GM19099 (cell line): Measurements from ENCODE around the gene ALKBH7.

ENCODE experiments used
- POLR2A ChIP-seq: IDR thresholded peaks from 3 replicates; pipeline ENCODE4 v1.6.1; 2011; ENCODE audit warnings: low read depth; ENCODE audit not compliant: insufficient read length; ENCODE audit errors: extremely low read depth

ALKBH7 gene, protein sequence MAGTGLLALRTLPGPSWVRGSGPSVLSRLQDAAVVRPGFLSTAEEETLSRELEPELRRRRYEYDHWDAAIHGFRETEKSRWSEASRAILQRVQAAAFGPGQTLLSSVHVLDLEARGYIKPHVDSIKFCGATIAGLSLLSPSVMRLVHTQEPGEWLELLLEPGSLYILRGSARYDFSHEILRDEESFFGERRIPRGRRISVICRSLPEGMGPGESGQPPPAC

DNA sequence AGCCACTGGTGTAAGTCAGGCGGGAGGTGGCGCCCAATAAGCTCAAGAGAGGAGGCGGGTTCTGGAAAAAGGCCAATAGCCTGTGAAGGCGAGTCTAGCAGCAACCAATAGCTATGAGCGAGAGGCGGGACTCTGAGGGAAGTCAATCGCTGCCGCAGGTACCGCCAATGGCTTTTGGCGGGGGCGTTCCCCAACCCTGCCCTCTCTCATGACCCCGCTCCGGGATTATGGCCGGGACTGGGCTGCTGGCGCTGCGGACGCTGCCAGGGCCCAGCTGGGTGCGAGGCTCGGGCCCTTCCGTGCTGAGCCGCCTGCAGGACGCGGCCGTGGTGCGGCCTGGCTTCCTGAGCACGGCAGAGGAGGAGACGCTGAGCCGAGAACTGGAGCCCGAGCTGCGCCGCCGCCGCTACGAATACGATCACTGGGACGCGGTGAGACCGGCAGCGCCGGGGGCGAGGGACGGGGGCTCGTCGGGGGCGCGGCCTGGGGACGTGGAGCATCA lies at the start of gene ALKBH7:
TSS of gene ALKBH7 (plus strand) at position 201 of the 502 bp plus-strand sequence. CDS start at position 228, 27 bp downstream.
- no peak for TF ChIP-seq POLR2A

- TF ChIP-seq POLR2A: no peak
These were observed 47.8 kb upstream of the ALKBH7 start for GRCh38 chr19:6324757-6325156.

DNA sequence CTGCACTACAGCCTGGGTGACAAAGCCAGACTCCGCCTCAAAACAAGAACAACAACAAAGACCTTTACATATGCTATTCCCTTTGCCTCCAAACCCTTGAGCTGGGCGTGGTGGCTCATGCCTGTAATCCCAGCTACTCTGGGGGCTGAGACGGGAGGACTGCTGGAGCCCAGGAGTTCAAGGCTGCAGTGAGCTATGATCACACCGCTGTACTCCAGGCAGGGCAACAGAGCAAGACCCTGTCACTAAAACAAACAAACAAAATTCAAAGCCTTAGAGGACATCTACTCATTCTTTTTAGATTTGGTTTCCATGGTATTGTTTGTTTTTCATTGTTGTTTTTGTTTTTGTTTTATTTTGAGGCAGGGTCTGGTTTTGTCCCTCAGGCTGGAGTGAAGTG lies 47.0 kb upstream of the ALKBH7 start:
- TF ChIP-seq POLR2A: no peak

- no peak for TF ChIP-seq POLR2A
These were observed 45.8 kb upstream of the ALKBH7 start for GRCh38 chr19:6326815-6327214.

DNA sequence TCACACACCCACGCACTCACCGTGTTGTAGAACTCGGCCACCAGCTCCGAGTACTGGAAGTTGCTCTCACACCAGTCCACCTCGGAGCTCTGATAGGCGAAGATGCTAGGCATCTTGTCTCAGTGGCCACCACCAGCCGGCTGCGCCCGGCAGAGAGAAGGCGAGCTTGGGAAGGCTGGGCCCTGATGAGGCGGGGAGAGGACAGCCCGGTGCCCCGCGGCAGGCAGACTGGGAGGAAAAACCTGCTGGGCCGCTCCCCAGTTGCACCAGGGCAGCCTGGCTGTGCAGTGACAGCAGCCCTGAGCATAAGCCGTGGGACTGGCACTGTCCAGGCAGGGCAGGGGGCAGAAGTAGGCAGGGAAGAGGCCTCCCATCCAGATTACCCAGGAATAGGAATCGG lies 39.2 kb upstream of the ALKBH7 start, which contains the start of gene ACER1:
TSS of gene ACER1 (minus strand) at position 174 of the 400 bp plus-strand sequence. CDS start at position 113, 61 bp downstream.
- no peak for TF ChIP-seq POLR2A

DNA sequence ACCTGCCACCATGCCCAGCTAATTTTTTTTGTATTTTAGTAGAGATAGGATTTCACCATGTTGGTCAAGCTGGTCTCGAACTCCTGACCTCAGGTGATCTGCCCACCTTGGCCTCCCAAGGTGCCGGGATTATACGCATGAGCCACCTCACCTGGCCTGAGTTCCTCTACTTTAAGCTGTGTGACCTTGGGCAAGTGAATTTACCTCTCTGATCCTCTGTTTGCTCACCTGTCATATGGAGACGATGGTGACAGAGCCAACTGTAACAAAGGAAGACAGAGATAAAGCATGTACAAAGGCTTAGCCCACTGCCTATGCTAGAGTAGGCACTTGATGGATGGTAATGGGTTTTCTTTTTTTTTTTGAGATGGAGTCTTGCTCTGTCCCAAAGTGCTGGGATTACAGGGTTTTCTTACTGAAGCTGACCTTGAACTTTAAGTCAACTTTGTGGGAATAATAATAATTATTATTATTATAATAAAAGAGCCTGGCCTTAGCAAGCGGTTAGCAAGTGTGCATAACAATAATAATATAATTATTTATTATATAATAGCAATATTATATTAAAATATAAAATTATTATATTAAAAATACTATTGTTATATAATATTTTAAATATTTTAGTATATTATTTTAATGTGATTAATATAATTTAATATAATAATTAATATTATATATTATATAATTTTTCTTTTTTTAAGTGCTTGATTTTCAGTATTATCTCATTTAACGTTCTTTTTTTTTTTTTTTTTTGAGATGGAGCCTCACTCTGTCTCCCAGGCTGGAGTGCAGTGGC lies 37.9 kb upstream of the ALKBH7 start:
- no peak for TF ChIP-seq POLR2A

DNA sequence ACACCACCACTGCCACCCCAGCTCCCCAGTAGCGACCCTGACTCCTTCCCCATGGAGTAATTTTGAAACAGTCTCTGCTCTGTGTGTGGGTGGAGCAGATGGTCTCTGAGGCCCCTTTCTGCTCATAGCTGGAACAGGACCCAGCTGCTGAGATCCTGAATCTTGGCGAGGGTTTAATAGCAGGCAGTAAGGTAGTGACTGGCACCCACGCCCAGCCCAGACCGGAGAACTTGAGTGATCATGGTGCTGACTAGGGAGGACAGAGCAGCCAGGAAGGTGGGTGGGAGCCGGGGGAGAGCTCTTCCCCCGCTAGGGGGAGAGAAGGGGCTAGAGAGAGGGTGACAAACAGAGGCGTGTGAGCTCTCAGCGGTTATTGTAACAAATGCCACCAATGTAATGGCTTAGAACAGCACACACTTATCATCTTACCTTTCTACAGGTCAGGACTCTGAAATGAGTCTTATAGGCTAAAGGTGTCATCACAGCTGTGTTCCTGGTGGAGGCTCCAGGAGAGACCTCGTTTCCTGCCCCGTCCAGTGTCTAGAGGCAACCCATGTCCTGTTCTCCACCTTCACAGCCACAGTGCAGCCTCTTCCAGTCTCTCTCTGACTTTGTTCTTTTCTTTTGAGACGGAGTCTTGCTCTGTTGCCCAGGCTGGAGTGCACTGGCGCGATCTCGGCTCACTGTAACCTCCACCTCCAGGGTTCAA lies 31.9 kb upstream of the ALKBH7 start:
- TF ChIP-seq POLR2A: no peak

DNA sequence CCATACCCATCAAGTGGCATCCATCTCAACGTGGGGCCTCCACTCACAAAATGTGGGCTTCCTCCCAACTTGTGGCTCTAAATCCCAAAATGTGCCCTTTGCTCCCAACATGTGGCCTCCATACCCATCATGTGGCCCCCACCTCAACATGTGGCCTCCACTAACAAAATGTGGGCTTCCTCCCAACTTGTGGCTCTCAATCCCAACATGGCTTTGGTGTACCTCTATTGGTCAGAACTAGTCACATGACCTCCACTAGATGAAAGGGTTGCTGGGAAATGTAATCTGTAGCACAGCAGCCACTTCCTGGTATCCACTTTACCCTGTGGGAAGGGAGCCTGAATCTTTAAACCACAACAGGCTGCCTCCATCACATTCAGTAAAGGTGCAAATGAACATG lies 29.1 kb upstream of the ALKBH7 start:
- no peak for TF ChIP-seq POLR2A

GRCh38 chr19:6350688-6351087 lies 21.9 kb upstream of the ALKBH7 start:
- TF ChIP-seq POLR2A: no peak

- TF ChIP-seq POLR2A: no peak
These were observed 20.0 kb upstream of the ALKBH7 start for GRCh38 chr19:6352381-6353165.

DNA sequence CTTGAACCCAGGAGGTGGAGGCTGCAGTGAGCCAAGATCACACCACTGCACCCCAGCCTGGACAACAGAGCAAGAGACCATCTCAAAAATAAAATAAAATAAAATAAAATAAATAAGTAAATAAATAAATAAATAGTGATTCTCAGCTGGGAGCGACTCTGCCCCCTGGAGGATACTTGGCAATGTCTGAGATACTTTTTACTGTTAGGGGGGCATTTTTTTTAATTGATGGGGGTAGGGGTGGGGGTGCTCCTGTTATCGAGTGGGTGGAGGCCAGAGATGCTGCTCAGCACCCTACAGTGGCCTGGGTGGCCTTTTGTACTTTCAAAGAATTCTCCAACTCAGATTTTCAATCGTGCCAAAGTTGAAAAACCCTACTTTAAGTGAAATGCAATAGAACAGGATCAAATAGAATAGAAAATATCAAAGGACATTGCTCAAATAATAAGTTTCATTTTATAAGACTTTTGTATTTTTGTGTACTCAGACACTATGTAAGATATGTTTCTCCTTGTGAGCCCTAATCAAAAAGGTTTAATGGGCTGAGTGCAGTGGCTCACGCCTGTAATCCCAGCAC lies 18.4 kb upstream of the ALKBH7 start:
- TF ChIP-seq POLR2A: no peak

GRCh38 chr19:6357174-6357573 lies 15.4 kb upstream of the ALKBH7 start:
- TF ChIP-seq POLR2A: no peak

DNA sequence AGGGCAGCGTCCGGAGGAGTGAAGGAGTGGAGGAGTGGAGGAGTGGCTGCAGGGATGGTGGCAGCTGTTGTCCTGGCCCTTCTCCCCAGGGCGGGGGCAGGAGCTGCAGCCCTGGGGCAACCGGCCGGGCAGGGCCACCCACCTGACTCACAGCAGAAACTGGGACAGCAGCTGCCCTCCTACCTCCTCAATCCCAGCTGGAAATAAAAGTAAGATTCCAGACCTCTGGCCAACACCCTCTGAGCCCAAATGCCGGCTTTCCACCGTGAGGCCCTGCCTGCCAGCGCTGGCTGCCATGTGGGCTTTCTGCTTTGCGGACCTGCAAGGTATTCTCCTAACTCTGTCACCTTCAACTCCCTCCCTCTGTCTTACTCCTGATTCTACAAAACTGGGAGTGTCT lies 14.6 kb upstream of the ALKBH7 start:
- TF ChIP-seq POLR2A: no peak
